ENCODE measurements around the gene TNS2.

DNA sequence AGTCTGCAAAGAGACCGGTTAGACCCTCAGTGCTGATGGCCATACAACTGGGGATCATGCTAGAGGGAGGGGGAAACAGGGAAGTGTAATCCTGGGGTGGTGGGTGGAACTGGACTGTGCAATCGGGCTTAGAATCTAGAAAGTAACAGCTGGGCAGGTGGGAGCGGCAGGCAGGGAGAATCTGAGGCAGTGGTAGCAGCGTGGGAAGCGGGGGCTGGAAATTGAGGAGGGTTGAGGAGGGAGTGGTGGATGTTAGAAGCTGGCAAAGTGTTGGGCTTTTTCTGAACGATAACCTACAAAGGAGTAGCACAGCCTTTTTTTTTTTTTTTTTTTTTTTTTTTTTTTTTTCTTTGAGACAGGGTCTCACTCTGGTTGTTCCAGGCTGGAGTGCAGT is 44.5 kb downstream of the TNS2 start:
- TF ChIP-seq CTCF (IDR thresholded peaks at IDR 0.05) (no peak), POLR2AphosphoS5 (IDR thresholded peaks at IDR 0.05) (no peak)

Data from transverse colon (tissue), 4 donors.